ENCODE measurements around the gene EPB41L2. TPM values are rescaled to one million over a fixed set of nuclear protein-coding genes. Genes with fewer than 3 reads are reported as not detected.
"Not testable (repeated sequence)": the region's sequence is repeated elsewhere in the genome, so short reads cannot be mapped to it uniquely, and the experiment has no call there.

EPB41L2 gene
- total RNA-seq, 1 experiment from 2014 or later: 17.5 TPM

DNA sequence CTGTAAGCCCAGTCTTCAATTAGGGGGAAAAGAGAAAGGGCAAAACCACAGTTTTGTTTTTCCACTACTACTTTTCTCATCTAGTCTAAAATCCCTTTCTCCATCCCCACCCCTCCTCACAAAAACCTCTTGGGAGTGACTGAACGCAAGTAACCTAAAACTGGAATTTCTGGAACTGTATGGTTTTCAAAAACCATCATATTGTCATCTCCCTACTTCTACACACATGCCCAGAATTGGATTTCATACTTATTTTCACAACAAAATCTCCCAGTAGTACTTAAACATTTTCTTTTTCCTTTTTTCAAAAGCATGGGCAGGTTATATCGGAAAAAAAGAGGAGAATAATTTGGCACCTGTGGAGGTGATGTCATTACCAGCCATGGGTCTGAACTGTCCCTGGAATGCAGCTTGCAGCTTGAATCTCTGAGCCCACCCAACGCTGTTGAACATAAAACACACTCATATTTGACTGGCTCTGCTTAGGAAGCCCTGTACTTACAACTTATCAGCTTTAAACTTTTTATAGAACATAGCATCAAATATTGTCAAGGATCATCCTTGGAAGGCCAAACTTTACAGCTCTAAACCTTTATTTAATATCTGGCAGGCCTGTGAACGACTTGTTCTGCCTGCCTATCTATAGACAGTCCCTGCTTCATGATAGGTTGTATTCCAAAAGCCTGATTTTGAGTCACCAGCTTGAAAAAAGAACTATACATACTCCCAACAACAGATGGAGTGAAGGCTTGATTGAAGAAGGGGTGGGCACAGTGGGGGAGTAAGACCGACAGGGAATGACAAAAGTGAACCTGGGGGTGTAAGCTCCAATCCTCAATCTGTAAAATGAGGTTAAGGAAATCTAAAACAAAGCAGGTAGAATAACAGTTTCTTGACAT lies 59.3 kb downstream of the EPB41L2 start:
- no peak for DNase-seq (ENCODE audit: low spot score)

DNA sequence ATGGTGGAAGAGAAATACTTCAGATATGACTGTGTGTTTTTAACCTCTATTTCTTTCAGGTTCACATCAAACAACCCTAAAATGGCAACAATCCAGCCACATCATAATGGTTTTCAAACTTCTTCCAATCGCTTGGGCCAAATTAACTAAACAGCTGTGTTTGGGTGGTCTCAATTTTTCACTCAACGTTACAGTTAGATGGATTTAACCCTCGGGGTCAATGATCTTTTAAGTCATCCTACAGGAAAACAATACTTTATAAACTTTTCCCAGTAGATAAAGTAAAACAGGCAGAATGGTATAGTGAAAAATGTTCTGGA lies 60.4 kb downstream of the EPB41L2 start:
- DNase-seq (ENCODE audit: low spot score): no peak

DNA sequence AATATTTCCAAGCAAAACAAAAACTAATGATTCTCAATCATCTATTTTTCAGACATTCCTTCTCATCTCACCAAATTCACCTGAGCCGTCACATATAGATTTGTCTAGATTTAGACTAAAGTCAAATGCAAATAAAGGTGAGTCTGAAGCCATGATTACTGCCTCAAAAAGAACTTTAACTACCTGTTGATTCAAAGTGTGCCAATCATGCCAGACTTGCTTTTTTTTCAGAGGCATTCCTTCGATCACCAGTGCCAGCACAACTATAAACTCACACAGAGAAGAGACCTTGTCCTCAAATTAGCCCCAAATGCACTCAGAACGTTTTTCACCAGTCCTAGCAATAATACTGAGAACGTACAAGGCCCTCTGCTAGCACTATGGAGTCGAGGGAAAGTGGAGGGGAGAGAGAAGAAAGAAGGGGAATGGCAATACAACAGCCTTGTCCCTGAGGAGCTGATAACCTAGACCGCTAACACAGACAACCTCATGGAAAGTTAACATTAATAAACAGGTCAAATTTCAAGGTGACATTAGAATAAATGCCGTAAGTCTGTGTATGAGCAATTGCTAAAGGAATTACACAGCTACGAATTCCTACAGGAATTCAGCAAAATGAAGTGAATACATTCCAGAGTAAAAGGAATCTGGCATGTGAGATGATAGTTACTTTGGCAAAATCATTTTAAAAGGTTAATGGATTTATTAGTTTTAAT lies 60.9 kb downstream of the EPB41L2 start:
- no peak for DNase-seq (ENCODE audit: low spot score)

DNA sequence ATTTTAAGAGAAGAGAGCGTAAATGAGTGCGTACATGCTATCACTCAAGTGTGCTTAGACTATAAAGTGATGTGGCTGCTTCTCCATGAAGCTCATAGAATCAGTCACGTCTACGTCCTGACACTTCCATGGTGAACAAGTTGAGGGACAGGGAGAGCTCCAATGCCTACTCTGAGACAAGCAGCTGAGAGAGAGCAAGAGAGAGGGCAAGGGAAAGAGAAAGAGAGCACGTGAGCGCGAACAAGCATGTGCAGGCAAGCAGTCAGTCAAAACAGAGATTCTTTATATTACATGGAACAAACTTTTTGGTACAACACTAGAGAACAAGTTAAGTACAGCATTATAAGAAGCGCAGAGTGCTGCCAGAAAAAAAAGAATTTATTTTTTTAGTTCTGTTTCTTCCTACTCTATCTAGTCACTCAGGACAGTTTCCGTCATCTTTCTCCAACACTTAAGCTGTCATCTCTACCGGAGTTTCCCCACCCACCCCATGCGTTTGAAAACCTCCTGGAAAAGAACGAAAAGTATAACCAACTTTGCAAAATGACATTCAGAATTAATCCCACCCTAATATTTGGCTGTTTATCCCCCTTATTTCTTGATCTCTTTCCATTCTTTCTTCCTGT lies 61.8 kb downstream of the EPB41L2 start:
- no peak for DNase-seq (ENCODE audit: low spot score)

- no peak for DNase-seq (ENCODE audit: low spot score)
These were observed 62.5 kb downstream of the EPB41L2 start for GRCh38 chr6:131000544-131000943.

DNA sequence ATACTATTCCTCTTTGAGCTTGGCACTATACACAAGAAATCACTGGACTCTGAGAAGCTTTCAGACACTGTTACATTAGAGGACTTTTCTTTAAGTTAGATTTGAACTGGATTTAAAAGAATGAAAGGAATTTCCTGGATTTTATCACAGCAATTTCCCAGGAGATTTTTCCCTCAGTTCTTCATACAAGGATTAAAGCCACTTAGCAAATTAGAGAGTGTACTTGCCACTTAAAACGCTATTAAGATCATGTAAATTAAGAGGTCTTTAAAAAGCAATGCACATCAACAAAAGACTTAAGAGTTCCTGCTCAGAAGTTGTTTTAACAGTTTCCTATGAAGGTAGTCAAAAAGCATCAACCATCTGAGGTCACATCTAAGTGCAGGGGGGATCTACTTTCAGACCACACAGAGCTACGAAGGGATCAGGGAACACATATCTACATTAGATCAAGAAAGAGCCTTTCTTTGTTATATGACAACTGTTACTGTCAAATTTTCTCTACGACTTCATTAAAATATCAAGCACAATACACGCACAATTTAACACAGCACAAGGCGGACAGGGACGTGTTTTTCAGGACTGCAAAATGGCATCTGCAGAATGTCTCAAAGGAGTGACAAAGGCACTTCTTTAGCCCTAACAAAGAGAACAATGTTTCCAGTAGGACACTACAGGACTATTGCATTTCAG lies 65.8 kb downstream of the EPB41L2 start:
- peak; percentile 23 for DNase-seq (ENCODE audit: low spot score)

DNA sequence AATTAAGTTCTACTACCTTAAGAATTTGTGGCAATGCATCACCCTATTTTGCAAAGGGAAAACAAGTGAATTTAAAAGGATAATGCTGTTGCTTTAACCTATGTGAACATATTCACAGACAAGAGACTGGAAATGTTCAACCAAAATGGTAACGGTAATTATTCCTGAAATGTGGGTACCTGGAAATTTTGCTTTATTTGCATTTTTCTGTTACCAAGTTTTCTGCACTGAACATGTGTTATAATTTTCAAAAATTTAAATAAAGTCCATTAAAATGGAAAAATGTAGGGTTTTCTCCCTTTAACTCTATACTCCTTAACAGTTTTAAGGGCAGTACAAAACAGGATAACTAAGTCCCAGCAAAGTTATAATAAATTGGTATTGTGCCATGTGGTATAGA lies 66.4 kb downstream of the EPB41L2 start:
- DNase-seq (ENCODE audit: low spot score): no peak

GRCh38 chr6:130995783-130996447 lies 67.1 kb downstream of the EPB41L2 start:
- DNase-seq (ENCODE audit: low spot score): no peak

- no peak for DNase-seq (ENCODE audit: low spot score)
These were observed 68.5 kb downstream of the EPB41L2 start for GRCh38 chr6:130994319-130995097.

GRCh38 chr6:130993292-130993765 lies 69.7 kb downstream of the EPB41L2 start:
- DNase-seq (ENCODE audit: low spot score): peak; percentile 52

DNA sequence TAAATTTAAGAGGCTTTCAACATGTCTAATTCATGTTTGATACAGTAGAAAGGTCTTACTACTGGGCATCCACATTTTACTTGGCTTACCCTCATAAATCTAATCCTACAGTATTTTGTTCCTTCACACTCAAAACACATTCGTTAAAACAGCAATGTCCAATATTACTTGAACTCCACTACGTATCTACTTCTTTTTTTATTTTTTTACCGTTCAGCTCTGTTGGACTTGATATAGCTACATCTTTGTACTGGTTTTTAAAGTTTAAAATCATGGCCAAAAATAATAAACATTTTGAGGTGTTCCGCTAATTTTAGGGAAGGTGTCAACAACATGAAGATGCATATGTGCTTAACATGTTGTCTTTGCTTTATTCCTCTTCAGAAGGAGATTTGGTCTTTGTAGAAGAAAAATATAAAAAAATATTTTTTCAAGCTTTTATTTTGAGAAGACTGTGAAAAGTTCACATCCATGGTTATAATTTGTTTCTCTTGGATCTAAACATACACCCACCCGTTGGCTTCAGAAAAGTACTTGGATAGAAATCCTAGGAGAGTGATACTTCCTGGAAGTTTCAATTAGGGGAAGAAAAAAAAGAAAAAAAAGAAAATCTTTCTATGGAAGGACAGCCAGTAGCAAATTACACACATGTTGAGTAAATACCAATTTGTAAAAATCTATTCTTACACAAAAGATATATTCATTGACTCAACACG lies 71.5 kb downstream of the EPB41L2 start:
- DNase-seq (ENCODE audit: low spot score): no peak

- DNase-seq (ENCODE audit: low spot score): not testable (repeated sequence)
These were observed 75.5 kb downstream of the EPB41L2 start for GRCh38 chr6:130987539-130987938.

- DNase-seq (ENCODE audit: low spot score): no peak
These were observed 77.9 kb downstream of the EPB41L2 start for GRCh38 chr6:130985115-130985514.

DNA sequence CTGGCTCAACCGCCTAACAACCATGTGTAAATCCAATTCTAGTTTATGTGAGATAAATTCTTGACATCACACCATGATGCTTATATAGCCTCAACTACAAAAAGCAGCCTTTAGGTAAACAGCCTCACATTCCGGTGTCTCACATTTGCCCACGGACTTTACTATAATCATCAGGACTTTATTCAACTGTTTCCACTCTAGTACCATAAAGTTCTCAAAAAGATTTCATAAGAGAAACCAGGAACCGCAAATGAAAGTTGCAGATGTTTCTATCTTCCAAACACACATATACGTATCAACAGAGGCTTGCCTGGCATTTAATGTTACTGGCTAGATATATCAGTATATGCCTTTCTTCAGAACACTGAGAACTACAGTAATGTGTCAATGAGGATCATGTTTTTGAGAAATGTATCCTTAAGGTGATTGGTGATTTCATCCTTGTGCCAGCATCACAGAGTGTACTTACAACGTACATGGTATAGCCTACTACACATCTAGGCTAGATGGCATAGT lies 80.0 kb downstream of the EPB41L2 start:
- no peak for DNase-seq (ENCODE audit: low spot score)

GRCh38 chr6:130982135-130982534 lies 80.9 kb downstream of the EPB41L2 start:
- no peak for DNase-seq (ENCODE audit: low spot score)

GRCh38 chr6:130981409-130981808 lies 81.6 kb downstream of the EPB41L2 start:
- no peak for DNase-seq (ENCODE audit: low spot score)

DNA sequence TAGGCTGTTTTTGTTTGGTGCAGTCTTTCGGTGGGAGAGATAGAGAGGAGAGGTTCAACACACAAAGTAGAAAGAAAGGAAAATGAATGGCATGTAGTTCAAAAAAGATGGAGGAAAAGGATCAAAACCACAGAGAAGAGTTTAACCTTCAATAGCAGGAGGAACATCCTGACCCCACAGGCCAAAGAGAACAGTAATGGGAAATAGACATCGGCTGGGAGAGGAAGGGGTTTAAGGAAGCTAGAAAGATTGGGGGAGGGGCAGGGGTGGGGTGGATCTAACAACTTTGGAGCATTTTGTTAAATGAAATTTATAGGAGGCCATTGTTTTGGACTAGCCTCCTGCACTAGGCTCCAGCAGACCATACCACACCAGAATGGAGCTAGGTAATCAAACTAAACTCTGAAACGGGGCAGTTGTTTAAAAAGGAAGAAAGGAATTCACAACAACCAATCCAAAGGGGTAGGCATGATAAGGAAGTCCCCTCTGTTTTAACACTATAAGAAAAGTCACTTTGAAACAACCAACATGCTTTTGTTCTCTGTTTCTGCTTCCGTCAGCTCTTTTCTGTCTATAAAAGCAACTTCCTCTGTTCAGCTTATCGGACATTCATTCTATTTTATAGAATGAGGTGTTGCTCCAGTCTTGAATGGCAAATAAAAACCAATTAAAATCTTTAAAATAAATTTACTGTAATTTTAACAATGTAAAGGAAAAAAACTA lies 82.6 kb downstream of the EPB41L2 start:
- DNase-seq (ENCODE audit: low spot score): no peak

DNA sequence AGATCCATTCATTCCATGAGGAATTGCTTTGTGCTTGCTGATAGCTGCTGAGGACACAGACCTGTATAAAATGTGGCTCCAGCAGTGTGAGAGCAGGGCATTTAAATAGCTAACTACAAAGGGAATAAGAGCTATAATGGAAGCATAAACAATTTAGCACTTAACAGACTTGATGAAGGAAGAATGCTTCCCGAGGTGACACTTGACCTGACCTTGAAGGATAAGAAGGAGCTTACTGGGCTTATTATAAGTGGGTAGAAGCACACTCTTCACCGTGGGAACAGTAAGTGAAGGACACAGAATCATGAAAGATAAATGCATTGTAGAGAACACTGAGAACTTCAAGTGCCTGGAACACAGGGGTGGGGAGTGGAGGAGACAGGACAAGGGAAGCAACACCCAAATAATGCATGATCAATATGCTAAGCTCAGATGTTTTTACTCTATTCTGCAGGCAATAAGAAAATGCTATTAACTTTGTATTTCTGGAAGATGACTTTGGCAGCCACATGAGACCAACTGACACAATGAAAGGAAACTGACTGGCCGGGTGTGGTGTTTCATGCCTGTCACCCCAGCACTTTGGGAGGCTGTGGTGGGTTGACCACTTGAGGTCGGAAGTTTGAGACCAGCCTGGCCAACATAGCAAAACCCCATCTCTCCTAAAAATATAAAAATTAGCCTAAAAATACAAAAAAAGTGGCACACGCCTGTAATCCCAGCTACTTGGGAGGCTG lies 84.2 kb downstream of the EPB41L2 start:
- DNase-seq (ENCODE audit: low spot score): no peak
